ENCODE measurements around the gene PRKCG. TPM values are rescaled to one million over a fixed set of nuclear protein-coding genes. Genes with fewer than 3 reads are reported as not detected.
A peak's percentile ranks its signal among the peaks of the same experiment; 100 is the strongest.

Gene PRKCG
- total and polyA plus RNA-seq, 2 experiments from 2014 or later: 0.18 TPM; not detected in 1

GRCh38 chr19:53864308-53864836 lies 17.6 kb upstream of the PRKCG start:
- Histone ChIP-seq H3K79me2 (peaks cover 6% of the 10 kb centered on the region), H4K20me1 (ENCODE audit: insufficient read depth, poor library complexity, severe bottlenecking) (no peaks in the 10 kb centered on the region), H2AFZ (no peak overlapping the region), H3K27me3 (no peaks in the 10 kb centered on the region), H3K4me2 (no peak overlapping the region), H3K36me3 (replicated peaks; ENCODE audit: insufficient read depth, low read depth) (no peaks in the 10 kb centered on the region), H3K27ac (peak overlapping the region; percentile 65), H3K9me2 (replicated peaks; ENCODE audit: insufficient read depth) (no peaks in the 10 kb centered on the region), H3K4me3 (no peak overlapping the region), H3K4me1 (ENCODE audit: insufficient read depth) (peaks cover 31% of the 10 kb centered on the region), H3K9me3 (ENCODE audit: low read depth) (no peaks in the 10 kb centered on the region)
- no peak for TF ChIP-seq EZH2 (IDR thresholded peaks at IDR 0.05; ENCODE audit: borderline replicate concordance)
- no peak for TF ChIP-seq CTCF (IDR thresholded peaks at IDR 0.05; ENCODE audit: poor library complexity)
- no peak for TF ChIP-seq EZH2phosphoT487 (IDR thresholded peaks at IDR 0.05; ENCODE audit: low read depth, severe bottlenecking, unreplicated experiment)
- peak; percentile 57 for DNase-seq (ENCODE audit: low spot score)
- WGBS (ENCODE audit: low lambda C conversion rate, missing lambda C conversion rate): 67% methylated on average over 6 of the region's 6 CpGs

- TF ChIP-seq EZH2phosphoT487 (IDR thresholded peaks at IDR 0.05; ENCODE audit: low read depth, severe bottlenecking, unreplicated experiment) (no peak), CTCF (IDR thresholded peaks at IDR 0.05; ENCODE audit: poor library complexity) (no peak), EZH2 (IDR thresholded peaks at IDR 0.05; ENCODE audit: borderline replicate concordance) (no peak)
- whole genome bisulfite sequencing (ENCODE audit: low lambda C conversion rate, missing lambda C conversion rate): 69% methylated on average over 9 of the region's 9 CpGs
- H2AFZ ChIP-seq: peak overlapping the region; percentile 38
- peaks cover 31% of the 10 kb centered on the region for H3K4me1 ChIP-seq (ENCODE audit: insufficient read depth)
- peak overlapping the region; percentile 98 for H3K27ac ChIP-seq
- no peaks in the 10 kb centered on the region for H3K27me3 ChIP-seq
- no peaks in the 10 kb centered on the region for H3K36me3 ChIP-seq (replicated peaks; ENCODE audit: insufficient read depth, low read depth)
- H3K4me2 ChIP-seq: peak overlapping the region; percentile 84
- H3K9me3 ChIP-seq (ENCODE audit: low read depth): no peaks in the 10 kb centered on the region
- H4K20me1 ChIP-seq (ENCODE audit: insufficient read depth, poor library complexity, severe bottlenecking): no peaks in the 10 kb centered on the region
- no peak for DNase-seq (ENCODE audit: low spot score)
- no peak overlapping the region for H3K4me3 ChIP-seq
- peaks cover 13% of the 10 kb centered on the region for H3K79me2 ChIP-seq
- H3K9me2 ChIP-seq (replicated peaks; ENCODE audit: insufficient read depth): no peaks in the 10 kb centered on the region
Observed at GRCh38 chr19:53865523-53865917, 16.5 kb upstream of the PRKCG start.

GRCh38 chr19:53865918-53866864 lies 15.8 kb upstream of the PRKCG start:
- Histone ChIP-seq H3K79me2 (peaks cover 19% of the 10 kb centered on the region), H3K27me3 (no peaks in the 10 kb centered on the region), H3K4me3 (peak overlapping the region; percentile 24), H3K36me3 (replicated peaks; ENCODE audit: insufficient read depth, low read depth) (no peaks in the 10 kb centered on the region), H3K27ac (peak overlapping the region; percentile 98), H3K9me3 (ENCODE audit: low read depth) (no peaks in the 10 kb centered on the region), H3K9me2 (replicated peaks; ENCODE audit: insufficient read depth) (no peaks in the 10 kb centered on the region), H3K4me2 (peak overlapping the region; percentile 84), H3K4me1 (ENCODE audit: insufficient read depth) (peaks cover 31% of the 10 kb centered on the region), H4K20me1 (ENCODE audit: insufficient read depth, poor library complexity, severe bottlenecking) (no peaks in the 10 kb centered on the region), H2AFZ (peak overlapping the region; percentile 38)
- WGBS (ENCODE audit: low lambda C conversion rate, missing lambda C conversion rate): 7% methylated on average over 27 of the region's 50 CpGs
- DNase-seq (ENCODE audit: low spot score): peak; percentile 91
- TF ChIP-seq EZH2 (IDR thresholded peaks at IDR 0.05; ENCODE audit: borderline replicate concordance) (no peak), CTCF (IDR thresholded peaks at IDR 0.05; ENCODE audit: poor library complexity) (no peak), EZH2phosphoT487 (IDR thresholded peaks at IDR 0.05; ENCODE audit: low read depth, severe bottlenecking, unreplicated experiment) (no peak)

Measured in hepatocyte (in vitro differentiated cells).